Left lobe of liver (tissue), 2 donors: Measurements from ENCODE around the gene SLC27A2. TPM values are rescaled to one million over a fixed set of nuclear protein-coding genes. Genes with fewer than 3 reads are reported as not detected.

Source experiments
- ATAC-seq: fragments of 200-7000 bp; cut with Tn5 transposase; one replicate; pipeline ENCODE4 v1.9.1; 2020; ENCODE audit warnings: mild to moderate bottlenecking, moderate library complexity
- DNase-seq: peaks from one replicate; pipeline ENCODE4 v3.0.0-alpha.2; 2020; ENCODE audit warnings: low spot score
- total RNA-seq: library from RNA; stranded (reverse); gene quantifications from one replicate; pipeline ENCODE4 v1.2.1, GENCODE V29; 2021
- donor health status: DM: no; HTN: no; CAD: no; lungs with moderate emphysema.
- donor health status: DM: no; HTN: yes; CAD: no.

SLC27A2 gene
- total RNA-seq, 1 donor from 2014 or later = 153 TPM

GRCh38 chr15:50233192-50233736 is 51.3 kb downstream of the SLC27A2 start:
- DNase-seq (no peak), ATAC-seq (no peak)

DNA sequence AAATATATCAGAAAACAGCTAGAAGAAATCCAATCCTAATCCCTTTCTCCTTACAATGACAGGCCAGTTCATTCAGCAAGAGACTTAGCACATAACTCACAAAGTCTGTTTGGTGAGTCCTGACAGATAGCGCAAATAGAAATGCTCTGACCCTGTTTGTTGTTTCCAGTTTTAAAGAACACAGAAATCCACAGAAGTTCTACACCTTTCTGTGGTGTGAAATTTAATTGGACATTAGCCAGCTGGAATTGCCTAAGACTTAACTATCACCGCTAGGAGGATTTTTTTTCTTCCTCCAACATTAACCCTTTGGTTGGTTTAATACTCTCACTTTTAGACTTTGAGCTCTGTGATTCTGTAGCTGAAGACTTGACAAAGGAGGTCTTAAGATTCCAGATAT is 52.8 kb downstream of the SLC27A2 start:
- ATAC-seq (peak; percentile 47), DNase-seq (no peak)

- no peak for DNase-seq
- ATAC-seq = peak; percentile 5
Observed at GRCh38 chr15:50235794-50236193, 53.8 kb downstream of the SLC27A2 start.

DNA sequence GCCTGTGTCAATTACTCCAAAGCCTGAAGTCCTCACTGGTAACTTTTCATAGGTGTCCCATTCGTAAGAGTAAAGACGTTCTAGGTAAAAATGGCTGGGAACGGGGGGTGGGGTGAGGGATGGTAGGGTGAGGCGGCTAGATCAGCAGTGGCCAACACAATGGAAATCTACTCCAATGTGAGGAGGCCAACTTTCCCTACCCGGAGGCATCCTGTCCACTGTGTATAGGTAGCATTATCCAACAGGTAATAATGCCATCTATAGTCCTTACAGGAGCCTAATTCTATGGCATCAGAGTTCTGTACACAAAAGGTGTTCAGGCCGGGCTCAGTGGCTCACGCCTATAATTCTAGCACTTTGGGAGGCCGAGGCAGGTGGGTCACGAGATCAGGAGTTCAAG is 54.4 kb downstream of the SLC27A2 start:
- DNase-seq = no peak

DNA sequence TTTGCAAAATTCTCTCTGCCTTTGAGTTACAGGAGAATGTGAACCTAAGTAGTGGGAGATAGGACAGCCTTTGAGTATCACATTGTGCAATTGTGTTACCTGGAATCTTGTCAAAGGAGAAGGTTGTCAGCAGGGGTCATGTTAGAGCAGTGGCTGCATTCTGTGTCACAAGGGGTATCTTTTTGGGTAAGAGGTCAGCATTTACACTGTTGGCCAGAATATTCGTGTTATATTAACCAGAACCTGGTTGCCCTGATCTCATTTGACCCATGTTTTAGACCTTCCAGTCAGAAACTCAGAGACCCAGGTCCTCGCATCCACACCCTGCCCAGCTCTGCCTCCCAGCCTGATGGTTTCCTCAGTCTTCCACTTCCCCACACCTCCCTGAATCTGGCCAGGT is 56.3 kb downstream of the SLC27A2 start:
- peak; percentile 69 for DNase-seq
- peak; percentile 78 for ATAC-seq

More for the DNA sequence above, 54.4 kb downstream of the SLC27A2 start:
- ATAC-seq = no peak

- peak; percentile 36 for ATAC-seq
- no peak for DNase-seq
Observed at GRCh38 chr15:50241684-50242450, 59.9 kb downstream of the SLC27A2 start.

- DNase-seq (no peak), ATAC-seq (no peak)
Observed at GRCh38 chr15:50244153-50244552, 62.2 kb downstream of the SLC27A2 start.

GRCh38 chr15:50244959-50245624 is 63.1 kb downstream of the SLC27A2 start:
- DNase-seq (peak; percentile 90), ATAC-seq (peak; percentile 86)

GRCh38 chr15:50246631-50247030 is 64.6 kb downstream of the SLC27A2 start:
- ATAC-seq (no peak), DNase-seq (no peak)

DNA sequence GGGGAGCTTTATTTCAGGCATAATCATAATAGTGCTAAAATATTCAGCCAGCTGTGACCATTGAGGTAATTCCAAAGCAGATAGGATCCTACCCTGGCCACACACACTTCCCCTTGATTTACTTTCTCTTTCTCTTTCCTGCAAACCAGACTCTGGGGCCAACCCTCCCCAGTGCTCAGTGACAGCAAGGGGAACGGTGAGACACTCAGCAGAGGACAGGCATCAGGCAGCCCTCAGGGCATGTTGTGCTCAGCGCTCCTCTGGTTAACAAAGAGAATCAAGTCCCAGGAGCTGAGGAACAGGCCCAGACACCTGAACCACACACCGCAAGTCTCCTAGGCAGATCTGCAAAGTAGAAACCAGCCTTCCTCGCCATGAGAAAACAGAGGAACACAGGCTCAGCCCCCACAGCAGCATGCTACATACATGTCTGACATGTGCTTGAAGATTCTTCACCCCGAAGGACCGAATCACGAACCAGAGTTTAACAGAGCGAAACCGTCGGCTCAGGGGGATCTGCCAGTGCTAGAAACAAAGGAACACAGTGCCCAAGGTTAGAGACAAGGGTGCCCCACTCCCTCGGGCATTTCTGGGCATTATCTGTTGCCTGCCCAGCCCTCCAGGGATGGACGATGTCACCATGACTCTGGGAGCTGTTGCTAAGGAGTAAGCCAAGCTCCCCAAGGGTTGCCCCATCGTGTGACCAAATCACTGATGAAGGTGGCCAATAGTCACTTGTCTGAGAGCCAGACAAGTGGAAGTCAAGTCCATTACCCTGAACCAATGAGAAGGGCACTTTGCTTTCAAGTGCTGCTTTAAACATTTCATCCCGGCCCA is 66.0 kb downstream of the SLC27A2 start:
- peak; percentile 57 for ATAC-seq

DNA sequence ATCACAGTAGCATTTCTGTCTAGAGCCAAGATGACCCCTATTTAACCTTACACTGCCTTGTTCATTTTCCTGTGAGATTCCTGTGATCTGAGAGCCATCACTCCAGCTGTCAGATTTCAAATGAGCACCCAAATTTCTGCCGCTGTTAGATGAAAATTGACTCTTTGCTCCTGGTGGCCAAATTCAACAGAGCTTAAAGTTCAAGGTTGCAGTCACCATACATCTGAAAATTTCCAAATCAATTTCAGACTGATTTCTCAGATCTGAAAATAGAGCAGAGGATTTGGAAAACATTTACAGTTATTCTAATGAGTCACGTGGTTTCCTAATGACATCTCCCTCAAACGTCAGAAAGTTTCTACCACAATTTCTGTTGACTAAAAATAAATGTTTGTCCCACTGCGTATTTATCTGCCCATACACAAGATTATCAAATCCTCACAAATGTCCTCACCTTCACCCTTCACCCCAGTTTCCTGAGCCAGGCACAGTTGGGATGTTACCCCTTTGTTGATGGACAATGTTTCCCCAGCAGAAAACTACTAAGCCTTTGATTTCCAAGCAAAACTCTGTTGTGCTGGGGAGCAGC is 67.1 kb downstream of the SLC27A2 start:
- DNase-seq (peak; percentile 29), ATAC-seq (no peak)

More for the DNA sequence above, 66.0 kb downstream of the SLC27A2 start:
- DNase-seq = peak; percentile 58

DNA sequence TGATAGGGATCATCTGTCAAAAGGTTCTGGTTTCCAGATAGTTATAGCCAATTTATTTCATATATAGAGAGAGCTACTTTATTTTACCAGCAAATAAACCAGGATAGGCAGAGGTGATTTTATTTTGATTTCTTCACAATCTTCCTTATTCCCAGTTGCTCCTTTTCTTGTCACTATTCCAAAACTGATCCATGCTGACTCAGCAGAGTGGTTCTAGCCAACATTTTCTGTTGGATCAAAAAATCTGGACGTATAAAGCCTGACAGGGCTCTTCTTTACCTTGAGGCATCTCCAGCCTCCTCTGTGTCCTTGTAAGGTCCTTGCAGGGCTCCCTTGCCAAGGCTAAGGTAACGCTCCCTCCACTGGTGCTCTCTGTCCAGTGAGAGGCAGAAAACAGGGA is 67.7 kb downstream of the SLC27A2 start:
- ATAC-seq = no peak
- peak; percentile 38 for DNase-seq

GRCh38 chr15:50250760-50251394 is 68.9 kb downstream of the SLC27A2 start:
- ATAC-seq = peak; percentile 76
- peak; percentile 58 for DNase-seq

DNA sequence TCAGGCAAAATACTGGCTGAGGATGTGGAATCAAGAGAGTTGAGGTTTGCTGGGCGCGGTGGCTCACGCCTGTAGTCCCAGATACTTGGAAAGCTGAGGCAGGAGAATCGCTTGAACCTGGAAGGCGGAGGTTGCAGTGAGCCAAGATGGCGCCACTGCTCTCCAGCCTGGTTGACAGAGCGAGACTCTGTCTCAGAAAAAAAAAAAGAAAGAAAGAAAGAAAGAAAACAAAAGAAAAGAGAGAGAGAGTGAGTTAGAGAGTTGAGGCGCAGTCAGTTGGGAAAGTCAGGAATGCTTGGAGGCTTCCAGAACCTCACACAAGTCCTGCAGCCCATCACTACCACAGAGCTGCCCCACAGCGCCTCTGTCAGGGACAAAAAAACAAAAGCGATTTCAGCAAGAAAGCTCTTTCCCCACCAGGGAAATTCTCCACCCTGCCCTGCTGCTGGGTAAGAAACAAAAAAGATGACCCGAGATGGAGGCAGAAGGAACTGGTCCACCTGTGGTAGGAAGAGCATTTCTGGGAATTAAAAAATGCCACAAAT is 69.7 kb downstream of the SLC27A2 start:
- no peak for ATAC-seq
- peak; percentile 31 for DNase-seq

DNA sequence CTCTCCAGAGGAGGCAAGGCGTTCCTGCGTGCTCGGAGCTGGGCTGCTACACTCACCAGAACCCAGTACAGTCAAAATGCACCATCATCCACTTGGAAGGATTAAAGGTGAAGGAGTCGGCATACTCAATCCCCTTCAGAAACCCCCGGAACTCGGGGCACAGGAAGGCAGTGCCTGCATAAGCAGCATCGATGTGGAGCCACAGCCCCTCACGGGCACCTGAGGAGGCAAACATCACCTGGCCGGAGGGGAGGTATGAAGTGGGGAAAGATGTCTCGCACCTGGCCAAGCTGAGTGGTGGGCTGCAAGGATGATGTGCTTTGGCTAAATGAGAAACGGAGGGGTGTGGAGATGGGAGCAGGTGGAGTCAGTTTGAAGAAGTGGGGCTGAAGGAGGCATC is 70.6 kb downstream of the SLC27A2 start:
- ATAC-seq (no peak), DNase-seq (peak; percentile 41)

DNA sequence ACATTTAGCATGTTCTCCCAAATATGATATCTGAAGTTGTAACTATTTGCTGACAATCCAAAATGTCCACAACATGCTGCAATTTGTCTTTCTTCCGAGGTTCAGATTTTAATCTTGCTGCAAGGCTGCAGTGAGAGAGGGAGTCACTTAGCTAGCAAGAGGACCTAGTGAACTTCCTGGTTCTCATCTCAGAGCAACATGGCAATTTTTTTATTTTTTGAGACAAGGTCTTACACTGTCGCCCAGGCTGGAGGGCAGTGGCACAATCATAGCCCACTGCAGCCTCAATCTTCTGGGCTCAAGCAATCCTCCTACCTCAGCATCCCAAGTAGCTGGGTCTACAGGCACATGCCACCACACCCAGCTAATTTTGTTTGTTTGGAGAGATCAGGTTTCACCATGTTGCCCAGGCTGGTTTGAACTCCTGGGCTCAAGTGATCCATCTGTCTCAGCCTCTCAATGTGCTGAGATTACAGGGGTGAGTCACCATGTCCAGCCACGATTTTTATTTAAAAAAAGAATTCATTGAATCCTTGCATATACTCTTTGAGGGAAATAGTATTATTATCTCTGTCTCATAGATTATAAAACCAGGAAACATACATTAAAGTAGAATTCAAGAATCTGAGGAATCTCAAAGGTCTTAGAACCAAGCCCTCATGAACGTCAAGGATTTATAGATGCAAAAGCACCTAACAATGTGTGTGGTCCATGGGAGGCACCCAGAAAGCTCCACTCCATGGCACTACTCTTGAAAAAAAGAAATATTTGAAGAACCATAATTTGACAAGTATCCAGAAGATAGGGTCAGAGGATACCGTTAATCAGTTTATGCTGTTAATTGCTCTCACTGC is 74.4 kb downstream of the SLC27A2 start:
- ATAC-seq (no peak), DNase-seq (peak; percentile 19)

DNA sequence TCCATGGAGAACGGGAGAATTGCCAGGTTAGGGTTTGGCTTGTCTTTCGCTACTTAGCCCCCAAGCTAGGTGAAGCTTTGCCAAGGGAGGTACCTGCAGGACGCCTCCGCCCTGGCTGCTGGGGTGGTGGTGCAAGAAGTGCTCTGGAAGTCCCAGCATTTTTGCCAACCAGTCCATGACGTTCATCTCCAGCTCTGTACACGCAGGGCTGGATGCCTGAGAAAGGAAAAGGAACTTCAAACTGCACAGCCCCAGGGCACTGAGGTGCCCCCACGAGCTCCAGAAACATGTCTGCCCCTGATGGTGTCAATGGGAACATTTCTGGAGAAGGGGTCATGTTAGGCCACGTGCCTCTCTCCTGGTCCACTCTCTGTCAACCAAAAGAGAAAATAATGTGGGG is 75.3 kb downstream of the SLC27A2 start:
- ATAC-seq (no peak), DNase-seq (peak; percentile 43)

DNA sequence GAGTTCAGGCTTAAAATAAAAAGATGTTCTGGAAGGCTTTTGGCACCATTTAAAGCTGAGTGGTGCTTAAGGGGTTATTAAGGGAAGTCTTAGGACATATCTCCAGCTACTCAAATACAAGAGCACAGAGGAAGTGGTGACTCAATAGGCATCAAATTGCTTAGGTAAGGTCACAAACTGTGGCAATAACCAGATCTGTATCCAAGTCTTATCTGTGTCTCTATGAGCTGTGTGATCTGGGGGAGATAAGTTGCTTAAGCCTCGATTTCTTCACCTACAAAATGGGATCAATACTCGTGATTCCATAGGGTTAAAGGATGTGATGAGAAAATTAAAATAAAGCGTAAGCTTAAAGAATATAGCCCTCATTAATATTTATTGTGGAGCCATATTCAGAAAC is 75.9 kb downstream of the SLC27A2 start:
- ATAC-seq (peak; percentile 52), DNase-seq (peak; percentile 1)

DNA sequence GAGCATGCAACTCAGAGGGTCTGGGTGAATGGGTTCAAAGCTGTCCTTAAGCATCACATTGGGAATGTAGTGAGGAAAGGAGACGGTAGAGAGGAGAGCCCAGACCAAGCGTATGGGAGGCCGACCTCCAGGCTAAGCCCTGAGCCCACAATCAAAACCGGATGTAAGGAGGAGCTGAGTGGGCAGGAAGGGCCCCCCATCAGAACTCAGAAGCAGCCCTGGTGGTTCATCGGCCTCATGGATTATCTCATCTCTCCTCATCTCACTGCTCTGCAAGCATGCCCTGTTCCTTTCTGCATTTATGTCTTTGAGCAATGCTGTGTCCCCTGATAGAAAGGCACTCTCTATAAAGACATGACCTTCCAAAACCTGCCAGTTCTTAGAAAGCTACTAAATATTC is 77.3 kb downstream of the SLC27A2 start:
- DNase-seq (peak; percentile 10), ATAC-seq (no peak)
